Tibial artery (tissue), 4 donors: ENCODE results near the gene BICC1.
A peak's percentile ranks its signal among the peaks of the same experiment; 100 is the strongest.

Source experiments
- DNase-seq, 2 donors: peaks; one replicate each; pipeline ENCODE4 v3.0.0-alpha.2; 2019
- H3K27ac ChIP-seq, 2 donors: fragments of 200-600 bp; sonication (generic) in 1 of 2; 1 replicate in 1 of 2; 2 replicates in 1 of 2; pipeline ENCODE4 v1.5.1; 2018 to 2019; ENCODE audit warnings: mild to moderate bottlenecking in 1 of 2
- H3K27me3 ChIP-seq, 2 donors: fragments of 200-600 bp; sonication (generic) in 1 of 2; one replicate each; pipeline versions ENCODE4 v1.5.1 to v1.6.0; 2016 to 2019
- H3K36me3 ChIP-seq, 3 donors: fragments of 200-600 bp; sonication (generic) in 2 of 3; one replicate each; pipeline ENCODE4 v1.5.1; 2016 to 2019; ENCODE audit warnings: mild to moderate bottlenecking in 2 of 3
- H3K4me1 ChIP-seq, 4 donors: fragments of 200-600 bp; sonication (generic) in 2 of 4; 1 replicate in 3 of 4; 2 replicates in 1 of 4; pipeline ENCODE4 v1.5.1; 2016 to 2019
- H3K4me3 ChIP-seq, 2 donors: fragments of 200-600 bp; sonication (generic) in 1 of 2; 1 replicate in 1 of 2; 2 replicates in 1 of 2; pipeline ENCODE4 v1.5.1; 2018 to 2019; ENCODE audit warnings: mild to moderate bottlenecking in 2 of 2
- H3K9me3 ChIP-seq, 3 donors: fragments of 200-600 bp; sonication (generic) in 1 of 3; one replicate each; pipeline ENCODE4 v1.5.1; 2016 to 2019
- CTCF ChIP-seq, 2 experiments: fragments of 200-600 bp in 1 of 2; fragments of 450-650 bp in 1 of 2; IDR thresholded peaks; one replicate each; pipeline ENCODE4 v1.5.1; 2017 to 2019; ENCODE audit warnings: antibody characterized with exemption in 2 of 2, mild to moderate bottlenecking in 1 of 2, moderate library complexity in 1 of 2
- intact Hi-C: fragments of 100-400 bp; cut with DNase I; formaldehyde crosslinking; loops from one replicate; pipeline ENCODE4 v1.15.0; 2023; ENCODE audit warnings: low total_unique reads

BICC1 gene

GRCh38 chr10:58773341-58773740 is 260.7 kb downstream of the BICC1 start:
- Histone ChIP-seq H3K4me1 (peaks cover 0 to 8% (median 2%) of the 10 kb centered on the region in 4 donors), H3K27ac (no peak overlapping the region), H3K9me3 (no peaks in the 10 kb centered on the region), H3K36me3 (no peaks in the 10 kb centered on the region), H3K27me3 (no peaks in the 10 kb centered on the region), H3K4me3 (no peak overlapping the region)
- TF ChIP-seq CTCF (IDR thresholded peaks at IDR 0.05), result no peak
- DNase-seq, result no peak
- intact Hi-C loops, result no loop called here

GRCh38 chr10:58773944-58774343 is 261.3 kb downstream of the BICC1 start:
- H3K4me1 ChIP-seq, result peaks cover 0 to 8% (median 2%) of the 10 kb centered on the region in 4 donors
- no peaks in the 10 kb centered on the region for H3K36me3 ChIP-seq
- no peak overlapping the region for H3K4me3 ChIP-seq
- no peaks in the 10 kb centered on the region for H3K27me3 ChIP-seq
- TF ChIP-seq CTCF (IDR thresholded peaks at IDR 0.05), result no peak
- no peak for DNase-seq
- no peaks in the 10 kb centered on the region for H3K9me3 ChIP-seq
- H3K27ac ChIP-seq, result no peak overlapping the region
- intact Hi-C loops, result no loop called here

- Histone ChIP-seq H3K27me3 (no peaks in the 10 kb centered on the region), H3K4me1 (peaks cover 0 to 8% (median 3%) of the 10 kb centered on the region in 4 donors), H3K27ac (no peak overlapping the region), H3K36me3 (no peaks in the 10 kb centered on the region), H3K4me3 (no peak overlapping the region), H3K9me3 (no peaks in the 10 kb centered on the region)
- peak in 1 of 2 donors; percentile 41 for DNase-seq
- intact Hi-C loops, result no loop called here
- no peak for TF ChIP-seq CTCF (IDR thresholded peaks at IDR 0.05)
Measured at GRCh38 chr10:58775960-58776567, 263.4 kb downstream of the BICC1 start.

GRCh38 chr10:58776568-58777318 is 264.1 kb downstream of the BICC1 start:
- intact Hi-C loops, result no loop called here
- Histone ChIP-seq H3K27ac (no peak overlapping the region), H3K4me3 (no peak overlapping the region), H3K9me3 (no peaks in the 10 kb centered on the region), H3K4me1 (peaks cover 0 to 8% (median 3%) of the 10 kb centered on the region in 4 donors), H3K27me3 (no peaks in the 10 kb centered on the region), H3K36me3 (no peaks in the 10 kb centered on the region)
- DNase-seq, result no peak
- no peak for TF ChIP-seq CTCF (IDR thresholded peaks at IDR 0.05)

GRCh38 chr10:58778966-58779365 is 266.3 kb downstream of the BICC1 start:
- H3K27ac ChIP-seq, result no peak overlapping the region
- H3K9me3 ChIP-seq, result no peaks in the 10 kb centered on the region
- no peak for DNase-seq
- no peak overlapping the region for H3K4me3 ChIP-seq
- no peaks in the 10 kb centered on the region for H3K36me3 ChIP-seq
- TF ChIP-seq CTCF (IDR thresholded peaks at IDR 0.05), result no peak
- no peaks in the 10 kb centered on the region for H3K27me3 ChIP-seq
- peaks cover 0 to 17% (median 6%) of the 10 kb centered on the region in 4 donors for H3K4me1 ChIP-seq
- intact Hi-C loops, result no loop called here
